ENCODE data around the gene WNK2.
"Not testable (repeated sequence)": the region's sequence is repeated elsewhere in the genome, so short reads cannot be mapped to it uniquely, and the experiment has no call there.

Gene WNK2

DNA sequence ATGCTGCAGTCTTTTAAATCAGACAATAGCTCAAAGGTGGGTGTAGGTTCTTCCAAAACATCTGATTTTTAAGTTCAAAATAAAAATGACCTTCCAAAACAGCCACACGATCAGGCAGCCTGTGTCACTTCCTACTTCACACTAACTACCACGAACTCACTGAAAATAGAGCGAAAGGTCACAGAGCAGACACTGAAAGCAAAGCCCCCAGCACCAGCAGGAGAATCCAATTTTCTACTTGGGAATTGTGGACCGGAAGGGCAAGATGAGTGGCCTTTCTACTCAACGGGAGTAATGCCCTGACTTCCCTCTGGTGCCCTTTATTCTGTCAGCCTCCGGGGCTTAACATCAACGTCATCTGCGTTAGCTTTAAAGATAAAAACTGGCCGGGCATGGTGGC lies 159.7 kb downstream of the WNK2 start:
- ATAC-seq: no peak

DNA sequence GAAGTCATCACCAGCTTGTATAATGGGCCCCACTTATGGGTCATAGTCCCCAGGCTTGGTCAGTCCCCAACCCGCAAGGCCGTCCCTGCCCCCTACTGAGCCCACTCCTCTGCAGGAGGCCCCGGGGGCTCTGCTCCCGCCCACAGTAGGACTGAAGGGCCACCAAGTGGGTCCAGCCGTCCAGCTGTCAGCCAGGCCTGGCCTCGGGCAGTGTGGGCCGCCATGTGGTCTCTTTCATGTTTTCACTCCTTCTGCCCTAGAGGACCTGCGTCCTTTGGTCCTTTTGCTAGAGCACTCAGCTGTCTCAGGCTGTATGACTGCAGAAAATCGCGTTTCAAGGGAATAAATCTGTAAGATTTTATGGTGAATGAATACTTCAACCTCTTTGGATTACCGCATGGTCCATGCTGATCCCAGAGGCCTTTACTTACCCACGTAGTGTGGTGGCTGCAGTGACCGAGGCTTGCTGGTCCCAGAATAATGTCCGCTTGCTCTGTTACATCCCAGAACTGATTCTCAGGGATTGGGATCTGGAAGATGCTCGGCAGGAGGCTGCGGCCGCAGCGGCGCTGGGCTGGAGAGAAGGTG lies 161.8 kb downstream of the WNK2 start:
- no peak for ATAC-seq

DNA sequence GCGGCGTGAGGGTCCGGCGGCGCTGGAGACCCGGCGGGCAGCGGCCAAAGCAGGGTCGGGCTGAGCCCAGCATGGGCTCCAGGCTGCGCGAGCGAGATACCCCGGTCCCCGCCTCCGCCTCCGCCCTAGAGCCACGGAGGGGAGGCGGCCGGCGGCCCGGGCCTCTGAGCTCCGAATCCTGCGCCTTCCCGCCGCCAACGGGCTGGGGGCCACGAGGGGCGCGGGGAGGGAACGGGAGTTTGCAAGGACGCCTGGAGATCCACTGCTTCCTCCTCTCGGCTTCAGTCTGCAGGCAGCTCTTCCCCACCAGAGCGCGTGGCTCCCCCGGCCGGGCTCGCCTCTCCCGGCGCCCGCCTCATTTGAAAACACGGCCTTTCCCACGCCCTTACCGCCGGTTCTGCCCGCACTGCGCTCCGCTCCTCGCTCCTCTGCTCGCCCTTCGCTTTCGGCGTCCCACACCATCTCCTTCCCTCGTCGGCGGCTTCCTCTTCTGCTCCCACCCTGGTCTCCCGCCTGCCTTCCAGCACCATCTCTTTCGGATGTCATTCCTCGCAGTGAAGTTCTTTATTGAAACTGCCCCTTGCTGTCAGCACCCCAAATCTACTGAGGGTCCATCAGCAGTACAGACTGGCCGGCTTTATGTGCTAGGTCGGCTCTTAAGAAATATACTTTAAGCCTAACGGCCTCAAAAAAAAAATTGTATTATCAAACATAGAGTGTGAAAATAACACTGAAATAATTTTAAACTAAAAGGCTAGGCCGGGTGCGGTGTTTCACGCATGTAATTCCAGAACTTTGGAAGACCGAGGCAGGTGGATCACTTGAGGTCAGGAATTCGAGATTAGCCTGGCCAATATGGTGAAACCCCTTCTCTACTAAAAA lies 162.5 kb downstream of the WNK2 start:
- ATAC-seq: no peak

DNA sequence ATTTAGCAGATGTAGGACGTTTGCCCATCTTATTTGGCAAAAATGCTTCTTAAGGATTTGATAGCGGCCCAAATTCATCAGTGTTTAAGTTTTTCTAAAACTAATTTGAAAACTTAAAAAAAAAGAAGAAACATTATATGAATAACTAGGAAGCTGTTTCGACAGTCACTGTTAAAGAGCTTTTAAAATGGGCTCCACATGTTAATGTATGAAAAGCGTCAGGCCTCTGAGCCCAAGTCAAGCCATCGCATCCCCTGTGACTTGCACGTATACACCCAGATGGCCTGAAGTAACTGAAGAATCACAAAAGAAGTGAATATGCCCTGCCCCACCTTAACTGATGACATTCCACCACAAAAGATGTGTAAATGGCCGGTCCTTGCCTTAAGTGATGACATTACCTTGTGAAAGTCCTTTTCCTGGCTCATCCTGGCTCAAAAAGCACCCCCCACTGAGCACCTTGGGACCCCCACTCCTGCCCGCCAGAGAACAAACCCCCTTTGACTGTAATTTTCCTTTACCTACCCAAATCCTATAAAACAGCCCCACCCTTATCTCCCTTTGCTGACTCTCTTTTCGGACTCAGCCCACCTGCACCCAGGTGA lies 163.5 kb downstream of the WNK2 start:
- not testable (repeated sequence) for ATAC-seq

DNA sequence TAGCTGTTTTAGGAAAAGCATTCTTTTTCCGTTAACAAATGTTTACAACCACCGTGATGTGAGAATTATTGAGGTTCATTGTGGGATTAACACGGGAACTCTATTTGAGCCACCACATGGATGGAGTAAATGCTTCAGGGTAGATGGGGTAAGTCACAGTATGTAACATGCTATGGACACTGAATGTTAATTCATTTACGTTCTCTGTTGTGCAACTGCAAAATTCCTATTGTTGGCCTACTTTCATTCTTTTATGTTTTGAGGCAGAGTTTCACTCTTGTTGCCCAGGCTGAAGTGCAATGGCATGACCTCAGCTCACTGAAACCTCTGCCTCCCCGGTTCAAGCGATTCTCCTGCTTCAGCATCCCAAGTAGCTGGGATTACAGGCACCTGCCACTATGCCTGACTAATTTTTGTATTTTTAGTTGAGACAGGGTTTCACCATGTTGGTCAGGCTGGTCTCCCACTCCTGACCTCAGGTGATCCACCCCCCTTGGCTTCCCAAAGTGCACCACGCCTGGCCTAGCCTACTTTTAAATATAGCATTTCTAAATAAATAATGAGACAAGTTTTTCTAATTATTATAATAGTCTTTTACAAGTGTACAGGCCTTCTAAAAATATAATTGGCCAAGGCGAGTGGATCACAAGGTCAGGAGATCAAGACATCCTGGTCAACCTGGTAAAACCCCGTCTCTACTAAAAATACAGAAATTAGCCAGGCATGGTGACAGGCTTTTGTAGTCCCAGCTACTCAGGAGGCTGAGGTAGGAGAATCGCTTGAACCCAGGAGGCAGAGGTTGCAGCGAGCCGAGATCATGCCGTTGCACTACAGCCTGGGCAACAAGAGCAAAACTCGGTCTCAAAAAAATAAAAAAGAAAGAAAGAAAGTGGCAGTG lies 169.7 kb downstream of the WNK2 start:
- not testable (repeated sequence) for ATAC-seq

DNA sequence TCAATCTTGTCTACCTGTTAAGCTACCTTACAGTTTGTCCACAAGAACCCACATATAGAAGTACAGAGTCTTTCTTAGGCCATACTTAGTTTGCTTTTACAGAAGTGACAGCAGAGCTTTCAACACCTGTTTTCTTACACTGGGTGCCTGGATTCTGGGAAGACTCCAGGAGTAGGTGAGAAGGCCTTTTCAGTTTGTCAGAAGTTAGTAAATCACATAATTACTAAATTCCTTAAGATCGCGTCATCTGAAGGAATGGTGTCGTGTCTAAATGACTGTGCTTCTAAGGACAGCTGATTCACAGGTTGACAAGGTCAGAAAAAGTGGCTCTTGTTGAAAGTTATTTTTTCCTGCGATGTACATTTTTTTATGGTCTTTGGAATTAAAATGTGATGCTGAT lies 170.5 kb downstream of the WNK2 start:
- ATAC-seq: no peak

DNA sequence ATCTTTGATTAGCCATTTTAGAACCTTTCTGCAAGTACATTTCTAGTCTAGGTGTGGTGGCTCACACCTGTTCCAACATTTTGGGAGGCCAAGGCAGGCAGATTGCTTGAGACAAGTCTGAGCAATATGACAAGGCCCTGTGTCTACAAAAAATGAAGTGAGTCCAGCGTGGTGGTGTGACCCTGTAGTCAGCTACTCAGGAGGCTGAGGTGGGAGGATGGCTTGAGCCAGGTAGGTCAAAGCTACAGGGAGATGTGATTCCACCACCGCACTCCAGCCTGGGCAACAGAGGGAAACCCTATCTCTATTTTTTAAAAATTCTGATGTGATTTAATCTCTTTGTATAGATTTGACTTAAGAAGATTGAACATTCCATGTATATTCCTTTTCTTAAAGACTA lies 171.9 kb downstream of the WNK2 start:
- ATAC-seq: no peak

DNA sequence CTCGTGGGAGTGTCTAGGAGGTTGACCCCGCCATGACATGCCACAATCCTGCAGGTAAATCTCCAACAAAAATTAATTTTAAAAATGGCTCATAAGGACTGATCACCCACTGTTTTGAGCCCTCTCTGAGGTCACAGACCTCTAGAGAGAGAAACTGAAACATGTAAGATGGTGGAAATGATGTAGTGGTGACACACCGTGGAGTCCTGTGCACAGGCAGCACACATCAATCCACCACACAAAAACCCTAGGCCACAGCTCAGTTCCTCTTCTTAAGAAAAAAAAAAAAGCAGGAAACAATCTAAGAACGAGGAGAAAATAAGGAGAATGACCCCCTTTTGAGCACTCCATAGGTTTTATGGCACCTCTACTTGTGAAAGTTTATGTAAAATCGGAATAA lies 173.7 kb downstream of the WNK2 start:
- ATAC-seq: peak; percentile 89 to 95

DNA sequence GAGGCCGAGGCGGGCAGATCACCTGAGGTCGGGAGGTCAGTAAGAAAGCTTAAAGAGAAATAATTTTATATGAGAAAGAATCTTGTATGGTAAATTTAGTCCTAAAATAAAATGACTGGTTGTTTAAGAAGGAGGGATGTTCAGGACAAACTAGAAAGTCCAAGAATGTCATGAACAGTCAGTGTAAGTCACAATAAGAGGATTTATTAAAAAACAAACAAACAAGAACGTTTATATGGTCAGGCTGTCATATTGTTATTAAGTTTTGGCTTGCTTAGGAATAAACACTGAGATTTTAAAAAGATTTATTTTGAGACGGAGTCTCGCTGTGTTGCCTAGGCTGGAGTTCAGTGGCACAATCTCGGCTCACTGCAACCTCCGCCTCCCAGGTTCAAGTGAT lies 176.0 kb downstream of the WNK2 start:
- not testable (repeated sequence) for ATAC-seq

DNA sequence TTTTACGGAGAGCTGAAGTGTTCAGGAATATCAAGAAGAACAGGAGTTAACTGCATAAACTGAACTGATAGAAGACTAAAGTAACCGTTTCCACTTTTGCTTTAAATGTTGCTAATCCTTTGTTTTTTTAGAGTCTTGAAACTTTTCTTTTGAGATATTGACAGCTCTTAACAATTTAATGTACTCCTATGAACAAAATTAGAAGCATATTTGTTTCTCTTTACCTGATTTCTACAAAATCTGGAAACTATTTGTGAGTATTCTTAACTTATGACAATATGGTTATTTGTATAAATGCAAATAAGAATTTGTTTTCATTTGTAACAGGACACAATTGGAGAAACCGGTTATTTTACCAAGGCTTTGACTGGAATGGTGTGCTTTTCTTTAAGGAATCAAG lies 178.1 kb downstream of the WNK2 start:
- no peak for ATAC-seq

DNA sequence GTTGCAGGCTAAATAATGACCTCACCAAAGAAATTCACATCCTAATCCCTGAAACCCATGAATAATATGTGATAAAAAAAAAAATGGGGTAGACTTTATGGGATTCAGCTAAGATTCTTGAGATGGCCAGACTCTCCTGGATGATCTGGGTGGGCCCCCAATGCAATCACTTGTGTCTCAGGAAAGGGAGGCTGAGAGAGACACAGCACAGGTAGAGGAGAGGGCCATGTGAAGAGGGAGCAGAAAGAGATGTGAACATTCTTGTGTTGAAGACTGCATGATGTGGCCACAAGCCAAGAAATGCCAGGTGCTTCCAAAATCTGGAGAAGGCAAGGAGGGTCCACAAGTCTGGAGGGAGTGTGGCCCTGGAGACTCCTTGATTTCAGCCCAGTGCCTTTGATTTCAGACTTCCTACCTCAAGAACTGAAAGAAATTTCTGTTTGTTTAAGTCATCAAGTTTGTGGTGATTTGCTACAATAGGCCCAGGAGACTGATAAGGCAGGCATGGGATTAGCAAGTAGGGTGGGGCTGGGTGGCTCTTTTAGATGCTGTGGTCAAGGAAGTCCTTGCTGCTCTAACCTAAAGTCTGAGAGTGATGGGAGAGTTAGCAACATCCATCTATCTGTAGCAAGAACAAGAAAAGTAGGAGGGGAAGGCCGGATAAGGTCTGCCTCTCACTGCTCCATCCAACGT lies 180.9 kb downstream of the WNK2 start:
- no peak for ATAC-seq

DNA sequence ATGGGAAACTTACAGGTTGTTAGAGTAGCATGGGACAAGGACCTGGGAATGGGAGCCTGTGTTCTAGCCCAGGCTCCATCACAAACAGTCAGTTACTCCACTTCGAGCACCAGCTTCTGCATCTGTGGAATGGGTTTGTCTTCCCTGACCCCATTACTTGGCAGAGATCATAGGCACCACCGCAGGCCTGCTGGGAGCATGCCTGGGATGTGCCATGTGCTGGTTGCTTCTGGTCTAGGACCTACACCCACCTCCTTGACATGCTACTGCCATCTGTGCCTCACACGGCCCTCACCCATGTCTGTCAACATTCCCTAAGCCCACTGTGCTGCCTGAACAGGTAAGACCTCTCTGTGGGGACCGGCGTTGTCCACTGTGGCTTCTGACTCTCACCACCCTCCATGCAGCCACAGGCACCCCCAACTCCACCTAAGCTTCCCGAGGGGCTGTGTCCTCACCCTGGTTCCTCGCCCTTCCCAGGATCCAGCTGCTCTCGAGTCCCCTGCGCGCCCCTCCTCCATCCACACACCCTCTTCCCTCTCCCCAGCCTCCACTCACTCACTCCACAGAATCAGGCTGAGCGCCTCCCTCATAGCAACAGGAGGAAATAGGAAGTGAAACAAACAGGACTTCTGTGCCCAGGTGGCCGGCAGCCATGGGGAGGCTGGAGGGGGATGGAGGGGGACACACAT lies 181.6 kb downstream of the WNK2 start:
- ATAC-seq: no peak

DNA sequence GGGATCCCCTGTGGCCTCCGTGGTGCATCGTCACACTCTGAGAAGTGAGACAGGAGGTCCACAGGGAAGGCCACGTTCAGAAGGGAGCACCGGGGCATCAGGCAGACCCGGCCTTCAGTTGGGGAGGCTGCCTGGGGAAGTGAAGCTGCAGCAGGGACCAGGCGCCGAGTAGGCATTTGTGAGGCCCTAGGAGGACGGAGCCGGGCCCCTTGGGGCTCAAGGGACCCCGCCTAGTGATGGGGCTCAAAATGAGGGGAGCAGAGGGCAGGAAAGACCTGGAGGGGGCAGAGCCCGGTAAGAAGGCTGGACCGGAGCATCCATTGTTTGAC lies 182.1 kb downstream of the WNK2 start:
- no peak for ATAC-seq

DNA sequence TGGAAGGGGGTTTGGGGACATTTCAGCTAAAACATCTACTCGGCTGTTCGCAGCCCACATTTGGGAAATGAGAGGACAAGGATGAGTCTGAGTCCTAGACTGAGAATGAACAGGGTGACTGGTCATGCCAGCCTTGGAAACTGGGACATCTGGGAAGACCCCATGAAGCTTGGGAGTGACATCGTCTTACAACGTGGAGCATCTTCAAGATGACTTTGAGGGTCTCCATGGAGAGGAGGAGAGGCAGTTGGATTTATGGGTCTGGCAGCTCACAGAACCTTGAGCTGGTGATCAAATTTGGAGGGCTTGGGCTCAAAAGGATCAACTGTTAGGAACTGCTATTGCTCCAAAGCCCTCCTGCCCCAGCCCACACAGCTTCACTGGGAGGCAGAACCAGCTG lies 182.5 kb downstream of the WNK2 start:
- not testable (repeated sequence) for ATAC-seq

DNA sequence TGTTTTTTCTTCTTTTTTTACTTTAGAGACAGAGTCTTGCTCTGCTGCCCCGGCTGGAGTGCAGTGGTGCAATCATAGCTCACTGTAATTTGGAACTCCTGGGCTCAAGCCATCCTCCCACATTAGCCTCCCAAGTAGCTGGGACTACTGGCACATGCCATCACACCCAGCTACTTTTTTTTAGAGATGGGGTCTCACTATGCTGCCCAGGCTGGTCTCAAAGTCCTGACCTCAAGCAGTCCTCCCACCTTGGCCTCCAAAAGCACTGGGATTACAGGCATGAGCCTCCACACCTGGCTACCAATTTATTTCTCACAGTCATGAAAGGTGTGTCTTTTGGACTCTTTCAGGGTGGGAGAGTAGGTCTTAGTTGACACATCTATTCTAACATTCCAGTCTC lies 184.5 kb downstream of the WNK2 start:
- no peak for ATAC-seq

DNA sequence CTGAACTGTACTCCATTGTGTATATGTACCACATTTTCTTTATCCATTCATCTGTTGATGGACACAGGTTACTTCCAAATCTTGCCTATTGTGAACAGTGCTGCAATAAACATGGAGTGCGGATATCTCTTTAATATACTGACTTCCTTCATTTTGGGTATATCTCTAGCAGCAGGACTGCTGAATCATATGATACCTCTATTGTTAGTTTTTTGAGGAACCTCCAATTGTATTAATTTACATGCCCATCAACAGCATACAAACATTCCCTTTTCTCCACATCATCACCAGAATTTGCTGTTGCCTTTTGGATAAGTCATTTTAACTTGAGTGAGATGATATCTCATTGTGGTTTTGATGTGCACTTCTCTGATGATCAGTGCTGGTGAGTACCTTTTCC lies 185.7 kb downstream of the WNK2 start:
- ATAC-seq: no peak
